RWPE1 (cell line): ENCODE data around the gene PRMT1.

Experiments used
- CTCF ChIA-PET: fragments of 350-600 bp; sonication (Branson Sonifier 250); formaldehyde crosslinking; extraction: SDS; loops from one replicate; lab custom pipeline; 2021; lab: Yijun Ruan, JAX
- POLR2A ChIA-PET: fragments of 400-600 bp; formaldehyde crosslinking; extraction: SDS; loops from one replicate; lab custom pipeline; 2020; ENCODE audit warnings: antibody characterized with exemption; ENCODE audit not compliant: low non-redundant PET; lab: Yijun Ruan, JAX
- DNase-seq: peaks from one replicate; pipeline ENCODE4 v3.0.0; 2012; ENCODE audit warnings: low spot score
- H3K27ac ChIP-seq: fragments of 450-650 bp; 2 replicates; pipeline ENCODE4 v1.5.1; 2017
- CTCF ChIP-seq: fragments of 450-650 bp; conservative IDR thresholded peaks from 2 replicates; pipeline ENCODE4 v1.5.1; 2017; ENCODE audit warnings: low read depth, mild to moderate bottlenecking

PRMT1 gene

GRCh38 chr19:49651029-49651819 lies 25.8 kb upstream of the PRMT1 start:
- no peak overlapping the region for H3K27ac ChIP-seq
- TF ChIP-seq CTCF = no peak
- DNase-seq = no peak
- ChIA-PET CTCF (no interaction called here), POLR2A (no interaction called here)

- POLR2A ChIA-PET = no interaction called here
- CTCF ChIA-PET = no interaction called here
- no peak for TF ChIP-seq CTCF
- H3K27ac ChIP-seq = no peak overlapping the region
- DNase-seq = no peak
Observed at GRCh38 chr19:49651820-49652550, 25.1 kb upstream of the PRMT1 start.

GRCh38 chr19:49652551-49653465 lies 24.3 kb upstream of the PRMT1 start:
- peak overlapping the region; percentile 38 for H3K27ac ChIP-seq
- TF ChIP-seq CTCF = no peak
- ChIA-PET CTCF (no interaction called here), POLR2A (no interaction called here)
- no peak for DNase-seq

GRCh38 chr19:49653466-49653806 lies 23.6 kb upstream of the PRMT1 start:
- no peak for DNase-seq
- H3K27ac ChIP-seq = peak overlapping the region; percentile 38
- POLR2A ChIA-PET = no interaction called here
- no peak for TF ChIP-seq CTCF
- CTCF ChIA-PET = no interaction called here

GRCh38 chr19:49654581-49654980 lies 22.5 kb upstream of the PRMT1 start:
- DNase-seq = no peak
- no peak for TF ChIP-seq CTCF
- H3K27ac ChIP-seq = peak overlapping the region; percentile 38
- CTCF ChIA-PET = interaction anchor here (0.7 kb wide), 1 partner anchor 10 kb away, joined by 4 read pairs; no protein-coding TSS in a partner anchor
- POLR2A ChIA-PET = no interaction called here
